ENCODE results near the gene PSMB11. TPM values are rescaled to one million over a fixed set of nuclear protein-coding genes. Genes with fewer than 3 reads are reported as not detected.

The PSMB11 gene
- total and polyA plus RNA-seq, 10 of the 15 experiments (the other 5 are each of a cell fraction or from before 2014, with no cell fraction given), result not detected

GRCh38 chr14:23068789-23069412 lies 26.9 kb downstream of the PSMB11 start (continued):
- TF ChIP-seq NR2C2 (IDR thresholded peaks at IDR 0.05; ENCODE audit: borderline replicate concordance, control insufficient read depth, insufficient read length, low read depth) (no peak), ZSCAN29 (IDR thresholded peaks at IDR 0.05) (no peak), RFX5 (IDR thresholded peaks at IDR 0.05; ENCODE audit: low read depth, low read length) (no peak), ZNF274 (IDR thresholded peaks at IDR 0.05; ENCODE audit: insufficient read depth, insufficient read length) (no peak), MYC (IDR thresholded peaks at IDR 0.05; ENCODE audit: insufficient read depth, insufficient read length, insufficient replicate concordance, low read length, severe bottlenecking) (no peak), ASH2L (IDR thresholded peaks at IDR 0.05; ENCODE audit: borderline replicate concordance, low read depth) (no peak), RBBP5 (conservative IDR thresholded peaks at IDR 0.05) (no peak), NFIC (IDR thresholded peaks at IDR 0.05; ENCODE audit: low read depth, low read length) (no peak), ZBED1 (IDR thresholded peaks at IDR 0.05; ENCODE audit: borderline replicate concordance) (no peak), POU2F2 (IDR thresholded peaks at IDR 0.05; ENCODE audit: borderline replicate concordance, low read depth, low read length) (no peak; the same call in 2 of the 3 replicates), SUPT20H (IDR thresholded peaks at IDR 0.05; ENCODE audit: borderline replicate concordance, control insufficient read depth, low read depth, low read length) (no peak), E2F4 (IDR thresholded peaks at IDR 0.05; ENCODE audit: low read depth, low read length) (no peak), ZNF622 (IDR thresholded peaks at IDR 0.05) (no peak), FOS (IDR thresholded peaks at IDR 0.05; ENCODE audit: borderline replicate concordance, extremely low read depth, insufficient read length) (no peak), SRF (IDR thresholded peaks at IDR 0.05; ENCODE audit: low read depth in 2 of 2, low read length in 2 of 2) (no peak), PRDM15 (CRISPR knock-in tag; IDR thresholded peaks at IDR 0.05) (no peak), TARDBP (IDR thresholded peaks at IDR 0.05; ENCODE audit: borderline replicate concordance) (no peak), CHD4 (IDR thresholded peaks at IDR 0.05) (no peak), TCF3 (IDR thresholded peaks at IDR 0.05; ENCODE audit: borderline replicate concordance, insufficient read depth, low read depth, low read length) (no peak), RAD51 (IDR thresholded peaks at IDR 0.05) (no peak), CBX5 (IDR thresholded peaks at IDR 0.05; ENCODE audit: low read depth) (no peak), CEBPB (IDR thresholded peaks at IDR 0.05; ENCODE audit: borderline replicate concordance in 1 of 2, low read depth in 2 of 2, low read length in 2 of 2) (no peak), EZH2 (IDR thresholded peaks at IDR 0.05; ENCODE audit: borderline replicate concordance, control insufficient read depth, low read depth, low read length) (no peak), PAX5 (IDR thresholded peaks at IDR 0.05; ENCODE audit: borderline replicate concordance, low read depth, low read length) (no peak), CREB1 (IDR thresholded peaks at IDR 0.05; ENCODE audit: low read depth) (no peak), NR2F1 (conservative IDR thresholded peaks at IDR 0.05) (no peak)
- TF ChIP-seq, protein P1, sequence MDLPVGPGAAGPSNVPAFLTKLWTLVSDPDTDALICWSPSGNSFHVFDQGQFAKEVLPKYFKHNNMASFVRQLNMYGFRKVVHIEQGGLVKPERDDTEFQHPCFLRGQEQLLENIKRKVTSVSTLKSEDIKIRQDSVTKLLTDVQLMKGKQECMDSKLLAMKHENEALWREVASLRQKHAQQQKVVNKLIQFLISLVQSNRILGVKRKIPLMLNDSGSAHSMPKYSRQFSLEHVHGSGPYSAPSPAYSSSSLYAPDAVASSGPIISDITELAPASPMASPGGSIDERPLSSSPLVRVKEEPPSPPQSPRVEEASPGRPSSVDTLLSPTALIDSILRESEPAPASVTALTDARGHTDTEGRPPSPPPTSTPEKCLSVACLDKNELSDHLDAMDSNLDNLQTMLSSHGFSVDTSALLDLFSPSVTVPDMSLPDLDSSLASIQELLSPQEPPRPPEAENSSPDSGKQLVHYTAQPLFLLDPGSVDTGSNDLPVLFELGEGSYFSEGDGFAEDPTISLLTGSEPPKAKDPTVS (IDR thresholded peaks at IDR 0.05; ENCODE audit: low read depth, low read length), result no peak
